Naive thymus-derived CD4-positive, alpha-beta T cell (primary cell): ENCODE data around the gene PFN3. TPM values are rescaled to one million over a fixed set of nuclear protein-coding genes. Genes with fewer than 3 reads are reported as not detected.

ENCODE experiments used
- ATAC-seq: fragments of 150-1000 bp; cut with Tn5 transposase; 2 replicates; pipeline ENCODE4 v1.10.0; 2021; ENCODE audit warnings: mild to moderate bottlenecking, moderate library complexity
- CTCF ChIA-PET: fragments of 350-600 bp; sonication (Branson Sonifier 250); formaldehyde crosslinking; loops from one replicate; lab custom pipeline; 2021; ENCODE audit warnings: antibody characterized with exemption; lab: Charles Lee
- POLR2A ChIA-PET: fragments of 350-600 bp; sonication (Branson Sonifier 250); formaldehyde crosslinking; loops from one replicate; lab custom pipeline; 2021; ENCODE audit warnings: antibody characterized with exemption, inconsistent platforms; lab: Charles Lee
- DNase-seq, 9 donors: peaks; one replicate each; pipeline versions ENCODE4 v3.0.0 to v3.0.0-alpha.2; 2020 to 2022; ENCODE audit warnings: mixed read lengths in 1 of 9
- H3K27ac ChIP-seq: one replicate; pipeline ENCODE4 v1.7.0; 2013; ENCODE audit warnings: mild to moderate bottlenecking, low read depth, low read length, moderate library complexity
- H3K27me3 ChIP-seq, 2 donors: one replicate each; pipeline ENCODE4 v1.7.0; 2013; ENCODE audit warnings: low read length in 2 of 2, mild to moderate bottlenecking in 2 of 2, moderate library complexity in 2 of 2; ENCODE audit not compliant: control insufficient read depth in 2 of 2, insufficient read depth in 2 of 2
- H3K36me3 ChIP-seq, 3 experiments: 1 replicate in 2 of 3; 2 replicates in 1 of 3; pipeline ENCODE4 v1.7.0; 2013; ENCODE audit warnings: low read length in 3 of 3, mild to moderate bottlenecking in 3 of 3, moderate library complexity in 1 of 3; ENCODE audit not compliant: insufficient read depth in 3 of 3, control insufficient read depth in 2 of 3
- H3K4me1 ChIP-seq, 2 donors: one replicate each; pipeline ENCODE4 v1.7.0; 2013; ENCODE audit warnings: low read length in 2 of 2, mild to moderate bottlenecking in 2 of 2, moderate library complexity in 1 of 2; ENCODE audit not compliant: control insufficient read depth in 2 of 2, insufficient read depth in 2 of 2
- H3K4me3 ChIP-seq: 2 replicates; pipeline ENCODE4 v1.7.0; 2013; ENCODE audit warnings: mild to moderate bottlenecking, low read length
- H3K9me3 ChIP-seq, 3 experiments: 1 replicate in 2 of 3; 2 replicates in 1 of 3; pipeline ENCODE4 v1.7.0; 2013; ENCODE audit warnings: low read length in 3 of 3; ENCODE audit not compliant: control insufficient read depth in 2 of 3
- H3K27ac Mint-ChIP-seq, 9 donors: one replicate each; pipeline ENCODE4 v1.8.0; 2020 to 2022; ENCODE audit warnings: mixed read lengths in 9 of 9, mild to moderate bottlenecking in 8 of 9, moderate library complexity in 5 of 9, inconsistent platforms in 2 of 9
- H3K27me3 Mint-ChIP-seq, 5 donors: one replicate each; pipeline ENCODE4 v1.8.0; 2021 to 2022; ENCODE audit warnings: mixed read lengths in 5 of 5, mild to moderate bottlenecking in 1 of 5
- H3K36me3 Mint-ChIP-seq, 5 donors: one replicate each; pipeline ENCODE4 v1.8.0; 2020 to 2022; ENCODE audit warnings: mixed read lengths in 5 of 5, mild to moderate bottlenecking in 3 of 5, inconsistent platforms in 1 of 5
- H3K4me1 Mint-ChIP-seq, 7 donors: one replicate each; pipeline ENCODE4 v1.8.0; 2020 to 2022; ENCODE audit warnings: mixed read lengths in 7 of 7, mild to moderate bottlenecking in 3 of 7, inconsistent platforms in 1 of 7
- H3K4me3 Mint-ChIP-seq, 10 donors: one replicate each; pipeline ENCODE4 v1.8.0; 2020 to 2022; ENCODE audit warnings: mild to moderate bottlenecking in 10 of 10, mixed read lengths in 10 of 10, moderate library complexity in 6 of 10, inconsistent platforms in 2 of 10
- H3K9me3 Mint-ChIP-seq, 11 donors: one replicate each; pipeline ENCODE4 v1.8.0; 2020 to 2022; ENCODE audit warnings: mixed read lengths in 11 of 11, mild to moderate bottlenecking in 4 of 11, inconsistent platforms in 1 of 11, moderate library complexity in 1 of 11
- intact Hi-C, 2 donors: fragments of 100-400 bp; cut with micrococcal nuclease; formaldehyde crosslinking; loops; one replicate each; pipeline ENCODE4 v1.15.1; 2023
- polyA plus RNA-seq, 2 donors: library from polyadenylated mRNA; unstranded; fragments of 300-500 nt; fragmentation: Illumina TruSeq; gene quantifications; one replicate each; pipeline ENCODE4 v1.2.3, GENCODE V29; 2021
- total RNA-seq, 6 experiments: library from RNA in 5 of 6; stranded (reverse) in 5 of 6; gene quantifications; 1 replicate in 5 of 6; 2 replicates in 1 of 6; pipeline ENCODE4 v1.2.3 and lab custom pipeline; 2021 to 2026

Gene PFN3
- total and polyA plus RNA-seq, 7 experiments from 2014 or later: not detected

DNA sequence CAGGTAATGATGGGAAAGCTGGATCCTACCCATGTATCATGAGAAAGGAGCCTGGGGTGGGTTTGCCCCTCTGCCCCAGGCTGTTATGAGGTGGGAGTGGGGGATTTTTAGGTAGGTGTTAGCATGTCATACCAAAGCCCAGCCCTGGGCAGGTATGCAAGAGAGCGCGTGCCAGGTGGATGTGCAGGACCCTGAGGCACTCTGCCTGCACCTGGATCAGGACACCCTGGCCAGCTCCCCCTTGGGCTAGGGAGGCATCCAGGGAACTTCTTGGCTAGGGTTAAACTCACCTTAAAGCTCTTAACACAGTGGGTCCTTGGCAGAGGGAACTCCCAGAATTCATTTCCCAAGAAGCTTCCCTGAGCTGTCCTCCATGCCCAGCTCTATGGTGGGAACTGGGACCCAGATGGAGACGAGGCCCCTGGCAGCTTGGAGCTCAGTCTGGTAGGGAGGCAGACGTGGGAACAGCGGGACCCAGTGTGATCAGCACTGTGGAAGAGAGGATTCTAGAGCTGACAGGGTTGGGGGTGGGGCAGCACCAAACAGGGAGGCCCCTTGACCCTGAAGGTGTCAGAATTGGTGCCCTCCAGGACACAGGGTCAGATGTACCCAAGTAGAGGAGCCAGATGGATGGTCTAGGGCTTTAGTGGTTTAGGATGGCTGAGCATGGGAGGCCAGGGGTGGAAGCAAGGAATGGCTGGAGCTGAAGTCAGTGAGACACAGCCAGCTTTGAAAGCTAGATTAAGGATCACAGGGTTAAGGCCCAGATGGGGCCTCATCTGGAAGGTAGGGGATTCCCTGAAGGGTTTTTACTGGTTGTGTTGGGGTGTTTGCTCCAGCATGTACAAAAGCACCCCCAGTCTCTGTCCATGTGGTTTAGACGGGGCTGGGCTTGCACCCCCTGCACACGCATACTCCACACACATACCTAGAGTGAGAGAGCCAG, 43.9 kb upstream of the PFN3 start:
- Mint-ChIP-seq H3K4me1 (peaks cover 42 to 64% (median 51%) of the 10 kb centered on the region in 7 donors), H3K36me3 (peaks cover 0 to 12% (median 8%) of the 10 kb centered on the region in 5 donors), H3K4me3 (peak overlapping the region; percentile 42 to 85 (median 74)), H3K27me3 (peaks cover 0 to 10% (median 0%) of the 10 kb centered on the region in 5 donors), H3K9me3 (no peaks in the 10 kb centered on the region), H3K27ac (peak overlapping the region; percentile 88 to 97 (median 92))
- Histone ChIP-seq H3K9me3 (no peaks in the 10 kb centered on the region), H3K36me3 (peaks cover 4 to 40% (median 7%) of the 10 kb centered on the region in 3 experiments), H3K4me1 (peaks cover 11 to 46% of the 10 kb centered on the region in 2 donors), H3K27ac (peak overlapping the region; percentile 97), H3K27me3 (no peaks in the 10 kb centered on the region), H3K4me3 (no peak overlapping the region)
- CTCF ChIA-PET: interaction anchor here (0.8 to 8.8 kb wide), 11 partner anchors 10 to 74 kb away, joined by 4 to 105 read pairs (median 6); no protein-coding TSS in a partner anchor
- intact Hi-C loops: loop anchor here in 1 of 2 donors (1.0 kb wide), 2 partner anchors 10 to 15 kb away; no protein-coding TSS in a partner anchor
- POLR2A ChIA-PET: interaction anchor here (0.8 to 23.1 kb wide), 7 partner anchors 7 to 71 kb away, joined by 3 to 804 read pairs (median 5); partner anchors contain the start of genes F12, GRK6 and PFN3
- ATAC-seq (peak; percentile 30), DNase-seq (peak in 2 of 9 donors; percentile 10 to 77)

DNA sequence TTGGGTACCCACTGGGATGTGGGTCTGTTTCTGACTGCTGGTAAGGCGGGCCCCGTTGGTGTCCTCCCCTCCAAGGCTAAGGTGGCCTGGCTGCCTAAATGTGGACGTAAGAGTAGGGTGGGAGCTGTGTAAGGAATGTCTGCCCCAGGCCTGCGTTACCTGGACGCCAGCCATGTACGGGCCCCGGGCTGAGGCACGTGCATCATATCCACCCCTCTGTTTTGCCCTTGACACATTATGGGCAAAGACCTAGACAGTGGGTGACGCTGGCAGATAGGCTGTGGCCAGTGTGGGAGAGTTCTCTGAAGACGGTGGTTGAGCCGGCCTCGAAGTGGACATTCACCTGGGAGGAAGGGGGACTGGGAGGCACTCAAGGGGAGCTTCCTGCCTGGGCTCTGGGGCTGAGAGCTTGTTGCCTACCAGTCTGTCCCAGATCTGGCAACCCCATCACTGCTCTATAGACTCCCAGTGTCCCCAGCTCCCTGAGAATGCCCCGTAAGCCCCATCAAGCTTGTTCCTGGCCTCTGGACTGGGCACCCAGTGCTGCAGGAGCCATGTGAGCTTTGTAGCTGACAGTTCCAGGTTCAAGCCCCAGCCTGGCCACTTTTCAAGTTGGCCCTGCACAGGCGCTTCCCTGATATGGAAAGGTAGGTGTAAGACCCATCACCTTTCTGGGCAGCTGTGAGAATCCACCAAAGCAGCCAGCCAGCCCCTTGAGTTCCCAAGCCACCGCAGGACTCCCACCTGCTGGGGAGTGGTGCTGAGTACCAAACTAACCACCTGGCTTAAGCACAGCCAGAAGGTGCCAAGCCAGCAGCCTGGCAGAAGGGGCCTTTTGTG, 42.9 kb upstream of the PFN3 start:
- ChIA-PET CTCF (interaction anchor here (1.0 to 8.8 kb wide), 8 partner anchors 9 to 73 kb away, joined by 4 to 105 read pairs (median 6); no protein-coding TSS in a partner anchor), POLR2A (interaction anchor here (0.6 to 23.1 kb wide), 6 partner anchors 9 to 156 kb away, joined by 3 to 804 read pairs (median 4); partner anchors contain the start of genes F12, GRK6 and PFN3)
- DNase-seq: peak in 1 of 9 donors; percentile 11
- Histone ChIP-seq H3K27me3 (no peaks in the 10 kb centered on the region), H3K9me3 (no peaks in the 10 kb centered on the region), H3K4me3 (no peak overlapping the region), H3K36me3 (peaks cover 4 to 47% (median 7%) of the 10 kb centered on the region in 3 experiments), H3K4me1 (peaks cover 11 to 49% of the 10 kb centered on the region in 2 donors), H3K27ac (peak overlapping the region; percentile 97)
- Mint-ChIP-seq H3K27ac (peak overlapping the region in 7 of 9 donors; percentile 80 to 97 (median 93)), H3K36me3 (peaks cover 0 to 18% (median 10%) of the 10 kb centered on the region in 5 donors), H3K27me3 (peaks cover 0 to 7% (median 0%) of the 10 kb centered on the region in 5 donors), H3K4me3 (no peak overlapping the region), H3K9me3 (no peaks in the 10 kb centered on the region), H3K4me1 (peaks cover 42 to 67% (median 52%) of the 10 kb centered on the region in 7 donors)
- no peak for ATAC-seq
- intact Hi-C loops: no loop called here

DNA sequence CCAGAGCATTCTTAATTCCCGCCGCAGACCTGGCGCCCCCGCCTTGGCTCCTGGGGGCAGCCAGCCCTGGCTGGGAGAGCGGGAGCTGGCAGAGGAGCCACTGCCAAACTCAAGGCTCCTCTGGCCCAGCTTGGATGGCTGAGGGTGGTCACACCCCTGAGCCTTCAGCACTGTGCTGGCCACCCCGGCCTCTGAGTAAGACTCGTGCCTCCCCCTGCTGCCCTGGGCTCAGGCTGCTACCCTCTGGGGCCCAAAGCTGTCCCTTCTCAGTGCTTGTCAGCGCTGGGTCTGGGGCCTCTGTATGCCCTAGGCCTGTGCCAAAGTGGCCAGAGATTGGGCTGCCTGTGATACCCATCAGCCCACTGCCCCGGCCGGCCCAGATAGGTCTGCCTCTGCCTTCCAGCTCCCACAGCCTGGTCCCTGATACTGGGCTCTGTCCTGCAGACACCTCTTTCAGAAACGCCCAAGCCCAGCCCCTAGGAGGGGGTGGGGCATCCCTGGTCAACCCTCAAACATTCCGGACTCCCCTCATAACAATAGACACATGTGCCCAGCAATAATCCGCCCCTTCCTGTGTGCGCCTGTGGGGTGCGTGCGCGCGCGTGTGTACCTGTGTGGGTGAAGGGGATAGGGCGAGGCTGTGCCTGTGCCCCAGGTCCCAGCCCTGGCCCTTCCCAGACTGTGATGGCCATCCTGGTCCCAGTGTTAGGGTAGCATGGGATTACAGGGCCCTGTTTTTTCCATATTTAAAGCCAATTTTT, 41.8 kb upstream of the PFN3 start:
- Histone ChIP-seq H3K4me3 (no peak overlapping the region), H3K9me3 (no peaks in the 10 kb centered on the region), H3K4me1 (peaks cover 11 to 49% of the 10 kb centered on the region in 2 donors), H3K27me3 (no peaks in the 10 kb centered on the region), H3K36me3 (peaks cover 4 to 58% (median 16%) of the 10 kb centered on the region in 3 experiments), H3K27ac (peak overlapping the region; percentile 97)
- intact Hi-C loops: no loop called here
- H3K4me3 Mint-ChIP-seq: peak overlapping the region in 1 of 10 donors; percentile 56
- H3K9me3 Mint-ChIP-seq: no peaks in the 10 kb centered on the region
- ATAC-seq (no peak), DNase-seq (peak in 1 of 9 donors; percentile 5)
- peaks cover 46 to 69% (median 53%) of the 10 kb centered on the region in 7 donors for H3K4me1 Mint-ChIP-seq
- CTCF ChIA-PET: interaction anchor here (0.9 to 8.8 kb wide), 7 partner anchors 10 to 72 kb away, joined by 4 to 105 read pairs (median 25); no protein-coding TSS in a partner anchor
- H3K27ac Mint-ChIP-seq: peak overlapping the region in 6 of 9 donors; percentile 28 to 97 (median 36)
- POLR2A ChIA-PET: interaction anchor here (0.6 to 23.1 kb wide), 7 partner anchors 11 to 171 kb away, joined by 3 to 804 read pairs (median 4); partner anchors contain the start of genes F12, GRK6 and PFN3
- no peaks in the 10 kb centered on the region for H3K27me3 Mint-ChIP-seq
- H3K36me3 Mint-ChIP-seq: peaks cover 0 to 27% (median 14%) of the 10 kb centered on the region in 5 donors

DNA sequence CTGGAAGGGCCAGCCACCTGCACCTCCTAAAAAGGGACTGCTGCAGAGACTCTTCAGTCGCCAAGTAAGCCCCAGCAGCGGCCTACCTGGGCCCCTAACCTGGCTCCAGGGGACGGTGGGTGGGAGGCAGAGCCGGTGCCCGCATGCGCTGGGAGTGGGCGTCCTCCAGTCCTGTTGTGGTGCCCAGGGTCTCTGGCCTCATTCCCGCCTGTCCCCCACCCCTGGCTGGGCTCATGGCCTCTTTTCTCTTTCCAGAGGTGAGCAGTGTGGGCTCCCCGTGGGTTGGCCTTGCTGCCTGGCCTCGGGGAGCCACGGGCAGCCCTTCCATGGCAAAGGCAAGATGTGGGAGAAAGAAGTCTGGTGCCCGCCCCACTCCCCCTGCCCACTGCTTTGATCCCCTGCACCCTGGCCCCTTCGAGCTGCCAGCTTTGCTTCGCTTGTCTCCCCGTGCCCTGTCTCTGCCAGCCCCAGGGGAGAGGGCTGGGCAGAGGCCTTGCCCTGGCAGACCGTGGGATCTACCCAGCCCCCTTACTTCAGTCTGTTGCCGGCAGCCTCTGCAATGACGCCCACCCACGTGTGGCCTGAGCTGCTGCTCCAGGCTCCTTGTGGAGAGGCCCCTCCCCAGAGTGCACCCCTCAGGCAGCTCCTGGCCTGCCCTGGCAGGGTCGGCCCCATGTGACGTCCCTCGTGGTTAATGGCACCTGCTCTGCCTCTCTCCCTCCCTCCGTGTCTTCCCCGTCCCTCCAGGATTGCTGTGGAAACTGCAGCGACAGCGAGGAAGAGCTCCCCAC, 40.7 kb upstream of the PFN3 start:
- ATAC-seq: no peak
- peaks cover 52 to 79% (median 63%) of the 10 kb centered on the region in 7 donors for H3K4me1 Mint-ChIP-seq
- H3K36me3 ChIP-seq: peaks cover 9 to 69% (median 23%) of the 10 kb centered on the region in 3 experiments

More for the DNA sequence above, 40.7 kb upstream of the PFN3 start:
- H3K4me3 ChIP-seq: no peak overlapping the region
- no peaks in the 10 kb centered on the region for H3K9me3 ChIP-seq
- intact Hi-C loops: no loop called here
- Mint-ChIP-seq H3K4me3 (peak overlapping the region in 1 of 10 donors; percentile 56), H3K27me3 (no peaks in the 10 kb centered on the region), H3K27ac (peak overlapping the region in 5 of 9 donors; percentile 28 to 92 (median 76)), H3K9me3 (no peaks in the 10 kb centered on the region), H3K36me3 (peaks cover 0 to 34% (median 18%) of the 10 kb centered on the region in 5 donors)
- DNase-seq: no peak
- POLR2A ChIA-PET: interaction anchor here (0.6 to 23.1 kb wide), 7 partner anchors 7 to 172 kb away, joined by 3 to 804 read pairs (median 6); partner anchors contain the start of gene GRK6
- no peaks in the 10 kb centered on the region for H3K27me3 ChIP-seq
- H3K4me1 ChIP-seq: peaks cover 10 to 52% of the 10 kb centered on the region in 2 donors
- CTCF ChIA-PET: interaction anchor here (0.7 to 3.7 kb wide), 5 partner anchors 9 to 38 kb away, joined by 3 to 25 read pairs (median 5); no protein-coding TSS in a partner anchor
- peak overlapping the region; percentile 84 for H3K27ac ChIP-seq
